OCI-LY1 (cell line): ENCODE results near the gene ELK4.

ENCODE experiments used
- CTCF ChIP-seq: fragments of 200-600 bp; sonication (generic), shearing (Covaris generic); IDR thresholded peaks from 2 replicates; pipeline ENCODE4 v1.5.1; 2017; ENCODE audit warnings: mild to moderate bottlenecking, antibody characterized with exemption, low read length, moderate library complexity, mixed read lengths
- EZH2 ChIP-seq: fragments of 200-600 bp; sonication (generic), shearing (Covaris generic); IDR thresholded peaks from 2 replicates; pipeline ENCODE4 v1.8.0; 2017; ENCODE audit warnings: borderline replicate concordance, mixed run types, mild to moderate bottlenecking, antibody characterized with exemption, low read length, moderate library complexity, mixed read lengths

GRCh38 chr1:205645519-205645918 is 13.7 kb upstream of the ELK4 start:
- no peak for TF ChIP-seq EZH2
- no peak for TF ChIP-seq CTCF
